GM11168 (cell line): ENCODE measurements around the gene PLEKHG3.

Experiments used
- in situ Hi-C: fragments of 300-500 bp; cut with MboI; formaldehyde crosslinking; loops from one replicate; pipeline ENCODE4 v1.12.0; 2022; ENCODE audit warnings: low sequenced_read_pairs; ENCODE audit not compliant: unreplicated experiment

The PLEKHG3 gene

GRCh38 chr14:64795211-64795610 is 91.0 kb downstream of the PLEKHG3 start:
- in situ Hi-C loops, result no loop called here

- in situ Hi-C loops, result no loop called here
Measured at GRCh38 chr14:64795921-64796320, 91.7 kb downstream of the PLEKHG3 start.

DNA sequence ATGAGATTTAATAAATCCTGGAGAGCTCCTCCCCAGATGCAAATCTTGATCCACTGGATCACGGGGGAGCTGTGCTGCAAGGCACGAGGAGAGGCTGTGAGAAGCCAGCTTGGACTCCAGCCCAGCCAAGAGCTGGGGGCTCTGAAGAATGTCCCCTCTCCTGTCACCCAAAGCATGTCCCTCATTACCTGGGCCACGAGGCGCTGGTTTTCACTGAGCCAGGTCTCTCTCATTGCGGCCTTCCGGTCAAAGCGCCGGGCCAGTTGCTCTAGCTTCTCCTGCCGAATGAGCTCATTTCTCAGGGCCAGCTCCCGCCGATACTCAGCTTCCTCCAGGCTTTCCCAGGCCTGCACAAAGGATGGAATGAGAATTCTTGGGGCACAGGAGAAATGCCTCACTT is 92.1 kb downstream of the PLEKHG3 start:
- in situ Hi-C loops, result no loop called here

DNA sequence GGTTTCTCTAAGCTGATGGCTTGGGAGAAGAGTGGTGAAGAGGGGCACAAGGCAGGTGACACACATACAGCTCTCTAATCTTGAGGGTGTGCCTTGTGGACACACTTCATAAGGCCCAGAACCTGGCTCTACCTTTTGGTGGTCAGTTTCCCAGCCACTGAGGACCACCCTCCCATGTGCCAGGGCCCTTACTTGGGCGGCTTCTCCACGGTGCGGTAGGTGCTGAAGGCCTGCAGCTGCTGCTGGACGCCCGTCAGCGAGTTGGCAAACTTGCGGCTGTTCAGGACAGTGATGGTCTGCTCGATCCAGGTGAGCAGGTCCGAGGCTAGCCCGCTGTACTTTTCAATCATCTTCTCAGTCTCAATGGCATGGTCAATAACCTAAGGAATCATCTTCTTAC is 95.3 kb downstream of the PLEKHG3 start:
- in situ Hi-C loops, result no loop called here
